Stimulated activated CD8-positive, alpha-beta memory T cell treated with anti-CD3 and anti-CD28 coated beads, Interleukin-7, amount 100 ng/mL, for 4 hours (primary cell): ENCODE measurements around the gene SLC43A1.
A peak's percentile ranks its signal among the peaks of the same experiment; 100 is the strongest.

ENCODE experiments used
- DNase-seq, 2 donors: peaks; one replicate each; pipeline ENCODE4 v3.0.0-alpha.2; 2020; ENCODE audit warnings: low read depth in 2 of 2

SLC43A1 gene

GRCh38 chr11:57479021-57479663 lies 36.4 kb downstream of the SLC43A1 start:
- DNase-seq = no peak

- DNase-seq = no peak
These were observed 37.9 kb downstream of the SLC43A1 start for GRCh38 chr11:57477507-57478189.

GRCh38 chr11:57476757-57477506 lies 38.6 kb downstream of the SLC43A1 start:
- no peak for DNase-seq

- DNase-seq = no peak
These were observed 39.3 kb downstream of the SLC43A1 start for GRCh38 chr11:57476047-57476756.

GRCh38 chr11:57475671-57476046 lies 39.8 kb downstream of the SLC43A1 start:
- DNase-seq = no peak

- DNase-seq = no peak
These were observed 40.3 kb downstream of the SLC43A1 start for GRCh38 chr11:57475191-57475590.

- DNase-seq = no peak
These were observed 40.7 kb downstream of the SLC43A1 start for GRCh38 chr11:57474803-57475115.

GRCh38 chr11:57474017-57474802 lies 41.3 kb downstream of the SLC43A1 start:
- DNase-seq = peak in 1 of 2 donors; percentile 45

GRCh38 chr11:57473285-57473841 lies 42.1 kb downstream of the SLC43A1 start:
- no peak for DNase-seq

- no peak for DNase-seq
These were observed 44.0 kb downstream of the SLC43A1 start for GRCh38 chr11:57471496-57471895.

- no peak for DNase-seq
These were observed 46.2 kb downstream of the SLC43A1 start for GRCh38 chr11:57469268-57469667.

GRCh38 chr11:57468276-57468675 lies 47.2 kb downstream of the SLC43A1 start:
- DNase-seq = no peak

GRCh38 chr11:57467508-57468157 lies 47.9 kb downstream of the SLC43A1 start:
- no peak for DNase-seq

GRCh38 chr11:57466680-57467079 lies 48.8 kb downstream of the SLC43A1 start:
- DNase-seq = no peak

GRCh38 chr11:57464539-57465181 lies 50.8 kb downstream of the SLC43A1 start:
- no peak for DNase-seq

GRCh38 chr11:57463671-57464538 lies 51.6 kb downstream of the SLC43A1 start:
- no peak for DNase-seq

GRCh38 chr11:57462597-57462996 lies 52.9 kb downstream of the SLC43A1 start:
- DNase-seq = no peak

- DNase-seq = no peak
These were observed 53.5 kb downstream of the SLC43A1 start for GRCh38 chr11:57461841-57462489.
